GM08714 (cell line): ENCODE results near the gene RNF220.
"Not testable (repeated sequence)": the region's sequence is repeated elsewhere in the genome, so short reads cannot be mapped to it uniquely, and the experiment has no call there.

Experiments
- H3K4me3 ChIP-seq: fragments of 200-500 bp; sonication (Bioruptor generic); 2 replicates; pipeline ENCODE4 v1.5.1; 2014; ENCODE audit warnings: mild to moderate bottlenecking, low read length, inconsistent platforms
- ZNF274 ChIP-seq: IDR thresholded peaks from 2 replicates; pipeline ENCODE4 v1.6.1; 2012; ENCODE audit warnings: mild to moderate bottlenecking, low read depth, low read length

The RNF220 gene

GRCh38 chr1:44481701-44482100 lies 76.6 kb downstream of the RNF220 start:
- H3K4me3 ChIP-seq: no peak overlapping the region
- TF ChIP-seq ZNF274: no peak

GRCh38 chr1:44483089-44483874 lies 78.2 kb downstream of the RNF220 start:
- no peak overlapping the region for H3K4me3 ChIP-seq

GRCh38 chr1:44484155-44484688 lies 79.2 kb downstream of the RNF220 start:
- no peak overlapping the region for H3K4me3 ChIP-seq
- no peak for TF ChIP-seq ZNF274

More at GRCh38 chr1:44483089-44483874, 78.2 kb downstream of the RNF220 start:
- TF ChIP-seq ZNF274: no peak

GRCh38 chr1:44485229-44485933 lies 80.3 kb downstream of the RNF220 start:
- no peak overlapping the region for H3K4me3 ChIP-seq
- no peak for TF ChIP-seq ZNF274

- no peak overlapping the region for H3K4me3 ChIP-seq
- no peak for TF ChIP-seq ZNF274
Observed at GRCh38 chr1:44485934-44486460, 80.9 kb downstream of the RNF220 start.

- no peak overlapping the region for H3K4me3 ChIP-seq
- no peak for TF ChIP-seq ZNF274
Observed at GRCh38 chr1:44489481-44489880, 84.4 kb downstream of the RNF220 start.

GRCh38 chr1:44496541-44497171 lies 91.6 kb downstream of the RNF220 start:
- H3K4me3 ChIP-seq: no peak overlapping the region
- TF ChIP-seq ZNF274: no peak

GRCh38 chr1:44497422-44498170 lies 92.5 kb downstream of the RNF220 start:
- H3K4me3 ChIP-seq: no peak overlapping the region
- no peak for TF ChIP-seq ZNF274

GRCh38 chr1:44499306-44499705 lies 94.3 kb downstream of the RNF220 start:
- TF ChIP-seq ZNF274: no peak
- no peak overlapping the region for H3K4me3 ChIP-seq

- no peak for TF ChIP-seq ZNF274
- no peak overlapping the region for H3K4me3 ChIP-seq
Observed at GRCh38 chr1:44500181-44501046, 95.4 kb downstream of the RNF220 start.

GRCh38 chr1:44501047-44501890 lies 96.2 kb downstream of the RNF220 start:
- TF ChIP-seq ZNF274: no peak
- no peak overlapping the region for H3K4me3 ChIP-seq

GRCh38 chr1:44502823-44503222 lies 97.8 kb downstream of the RNF220 start:
- not testable (repeated sequence) for H3K4me3 ChIP-seq

GRCh38 chr1:44503625-44504024 lies 98.6 kb downstream of the RNF220 start:
- H3K4me3 ChIP-seq: no peak overlapping the region
- TF ChIP-seq ZNF274: no peak
